HepG2 (cell line): Measurements from ENCODE around the gene DPM1. TPM values are rescaled to one million over a fixed set of nuclear protein-coding genes. Genes with fewer than 3 reads are reported as not detected.
A peak's percentile ranks its signal among the peaks of the same experiment; 100 is the strongest.

Experiments
- AHR ChIP-seq: IDR thresholded peaks from 2 replicates; pipeline ENCODE4 v1.6.1; 2018; ENCODE audit warnings: missing genetic modification reagents, missing compliant biosample characterization
- CEBPG ChIP-seq: IDR thresholded peaks from 2 replicates; pipeline ENCODE4 v1.6.1; 2016
- ETV6 ChIP-seq: sonication (generic); formaldehyde crosslinking; conservative IDR thresholded peaks from 2 replicates; pipeline ENCODE4 v1.4.0; 2020; ENCODE audit warnings: missing genetic modification reagents
- EZH2 ChIP-seq: conservative IDR thresholded peaks from 2 replicates; pipeline ENCODE4 v1.6.1; 2012; ENCODE audit warnings: mild to moderate bottlenecking, low read depth, low read length, moderate library complexity
- FUBP1 ChIP-seq: sonication (generic); formaldehyde crosslinking; IDR thresholded peaks from 2 replicates; pipeline ENCODE4 v1.5.1; 2020; ENCODE audit warnings: missing genetic modification reagents, mild to moderate bottlenecking, borderline replicate concordance
- HMG20A ChIP-seq: IDR thresholded peaks from 2 replicates; pipeline ENCODE4 v1.6.1; 2016; ENCODE audit warnings: borderline replicate concordance
- HNRNPL ChIP-seq: fragments of 200-400 bp; formaldehyde crosslinking; IDR thresholded peaks from 2 replicates; pipeline ENCODE4 v1.6.1; 2017; ENCODE audit warnings: mild to moderate bottlenecking, low read depth, low read length
- HOXA5 ChIP-seq: sonication (generic); formaldehyde crosslinking; IDR thresholded peaks from 2 replicates; pipeline ENCODE4 v1.4.0; 2020; ENCODE audit warnings: missing genetic modification reagents
- KLF16 ChIP-seq, 2 experiments: sonication (generic) in 1 of 2; formaldehyde crosslinking in 1 of 2; IDR thresholded peaks; 2 replicates each; pipeline versions ENCODE4 v1.6.1 to v1.8.0; 2016 to 2023; ENCODE audit warnings: missing genetic modification reagents in 2 of 2, missing compliant biosample characterization in 1 of 2
- LBX2 ChIP-seq: sonication (generic); formaldehyde crosslinking; IDR thresholded peaks from 2 replicates; pipeline ENCODE4 v1.5.0; 2020; ENCODE audit warnings: missing genetic modification reagents, mild to moderate bottlenecking, borderline replicate concordance
- MAF1 ChIP-seq: sonication (generic); formaldehyde crosslinking; IDR thresholded peaks from 2 replicates; pipeline ENCODE4 v1.5.0; 2020; ENCODE audit warnings: missing genetic modification reagents, borderline replicate concordance
- MLX ChIP-seq: IDR thresholded peaks from 2 replicates; pipeline ENCODE4 v1.6.1; 2016
- NAIF1 ChIP-seq: sonication (generic); formaldehyde crosslinking; IDR thresholded peaks from 2 replicates; pipeline ENCODE4 v1.5.0; 2020; ENCODE audit warnings: mild to moderate bottlenecking, missing genetic modification reagents, borderline replicate concordance
- NFKB2 ChIP-seq: sonication (generic); formaldehyde crosslinking; IDR thresholded peaks from 2 replicates; pipeline ENCODE4 v1.4.0; 2020; ENCODE audit warnings: missing genetic modification reagents, borderline replicate concordance
- PATZ1 ChIP-seq: sonication (generic); formaldehyde crosslinking; IDR thresholded peaks from 2 replicates; pipeline ENCODE4 v1.4.0; 2020; ENCODE audit warnings: missing genetic modification reagents
- SKIL ChIP-seq: sonication (generic); formaldehyde crosslinking; IDR thresholded peaks from 2 replicates; pipeline ENCODE4 v1.8.0; 2022; ENCODE audit warnings: missing genetic modification reagents, mild to moderate bottlenecking, moderate library complexity, borderline replicate concordance
- TOE1 ChIP-seq: sonication (generic); formaldehyde crosslinking; IDR thresholded peaks from 2 replicates; pipeline ENCODE4 v1.4.0; 2020; ENCODE audit warnings: mild to moderate bottlenecking, missing genetic modification reagents
- YY1 ChIP-seq: IDR thresholded peaks from 2 replicates; pipeline ENCODE4 v1.6.1; 2011; ENCODE audit warnings: low read length, low read depth, moderate library complexity, mild to moderate bottlenecking; ENCODE audit not compliant: insufficient read depth, insufficient replicate concordance
- ZBTB7B ChIP-seq: sonication (generic); formaldehyde crosslinking; IDR thresholded peaks from 2 replicates; pipeline ENCODE4 v1.4.0; 2020; ENCODE audit warnings: missing genetic modification reagents
- ZMYM4 ChIP-seq: sonication (generic); formaldehyde crosslinking; IDR thresholded peaks from 2 replicates; pipeline ENCODE4 v1.8.1; 2023; ENCODE audit warnings: mild to moderate bottlenecking, missing genetic modification reagents
- ZNF180 ChIP-seq: sonication (generic); formaldehyde crosslinking; IDR thresholded peaks from 2 replicates; pipeline ENCODE4 v1.4.0; 2020; ENCODE audit warnings: low read depth, missing genetic modification reagents, borderline replicate concordance
- ZNF44 ChIP-seq: sonication (generic); formaldehyde crosslinking; IDR thresholded peaks from 2 replicates; pipeline ENCODE4 v1.5.1; 2020; ENCODE audit warnings: mild to moderate bottlenecking, missing genetic modification reagents
- ZNF484 ChIP-seq: sonication (generic); formaldehyde crosslinking; IDR thresholded peaks from 2 replicates; pipeline ENCODE4 v1.5.1; 2020; ENCODE audit warnings: mild to moderate bottlenecking, low read depth, missing genetic modification reagents, borderline replicate concordance
- ZNF644 ChIP-seq: IDR thresholded peaks from 2 replicates; pipeline ENCODE4 v1.6.1; 2016; ENCODE audit warnings: low read depth
- polyA plus RNA-seq, 8 experiments: library from polyadenylated mRNA; depleted of rRNA in 3 of 8; stranded (reverse) in 7 of 8; unstranded in 1 of 8; fragments of >200 nt; fragmentation: Illumina TruSeq in 4 of 8; extraction: Trizol in 4 of 8; gene quantifications; 2 replicates each; pipeline versions ENCODE4 v1.2.1 to v1.2.3, GENCODE V29; 2011 to 2016; ENCODE audit warnings: low read depth in 4 of 8, missing spikeins in 1 of 8, mixed read lengths in 1 of 8; ENCODE audit not compliant: insufficient read depth in 1 of 8
- total RNA-seq, 5 experiments: library from RNA; depleted of rRNA; stranded (reverse); fragments of >200 nt; fragmentation: Illumina TruSeq; extraction: Trizol; gene quantifications; 2 replicates each; pipeline ENCODE4 v1.2.3, GENCODE V29; 2016; ENCODE audit warnings: low read depth in 1 of 5

Gene DPM1
- total and polyA plus RNA-seq, 2 of the 13 experiments (the other 11 are each of a cell fraction or from before 2014, with no cell fraction given): 83.2 to 161 TPM

- TF ChIP-seq YY1 (peak; percentile 97), PATZ1 (CRISPR knock-in tag) (peak; percentile 98), EZH2 (no peak), ZMYM4 (peak; percentile 70), HMG20A (CRISPR knock-in tag) (no peak), SKIL (CRISPR knock-in tag) (no peak), KLF16 (CRISPR knock-in tag; IDR thresholded peaks at IDR 0.05) (peak in 1 of 2 experiments; percentile 62; a peak in 1 of 4 replicates), NAIF1 (CRISPR knock-in tag) (no peak), ETV6 (CRISPR knock-in tag) (no peak), LBX2 (CRISPR knock-in tag) (no peak), NFKB2 (CRISPR knock-in tag) (peak; percentile 24; the same call in 1 of the 2 replicates), TOE1 (CRISPR knock-in tag) (no peak), MLX (CRISPR knock-in tag) (no peak), CEBPG (CRISPR knock-in tag) (peak; percentile 41), ZNF484 (CRISPR knock-in tag) (peak; percentile 70; the same call in 1 of the 2 replicates), ZNF180 (CRISPR knock-in tag) (no peak), FUBP1 (CRISPR knock-in tag) (no peak), ZNF644 (no peak), MAF1 (CRISPR knock-in tag) (no peak; the same call in 1 of the 2 replicates), HNRNPL (no peak), ZNF44 (CRISPR knock-in tag) (no peak), AHR (CRISPR knock-in tag) (0 out of 2 replicates have a peak, but pooled peaks have one; percentile 29), HOXA5 (CRISPR knock-in tag) (peak; percentile 89), ZBTB7B (CRISPR knock-in tag) (no peak)
Measured at GRCh38 chr20:50931306-50932015, 26.9 kb downstream of the DPM1 start, which contains the start of gene ADNP (continued).
